HepG2 (cell line): Measurements from ENCODE around the gene RNF8. TPM values are rescaled to one million over a fixed set of nuclear protein-coding genes. Genes with fewer than 3 reads are reported as not detected.

Experiments
- BRF2 ChIP-seq: sonication (generic); formaldehyde crosslinking; IDR thresholded peaks from 2 replicates; pipeline ENCODE4 v1.8.1; 2022; ENCODE audit warnings: mild to moderate bottlenecking, missing genetic modification reagents
- GLMP ChIP-seq: sonication (generic); formaldehyde crosslinking; IDR thresholded peaks from 2 replicates; pipeline ENCODE4 v1.9.0; 2021; ENCODE audit warnings: missing genetic modification reagents, mild to moderate bottlenecking, borderline replicate concordance
- SP4 ChIP-seq: sonication (generic); formaldehyde crosslinking; IDR thresholded peaks from 2 replicates; pipeline ENCODE4 v1.8.1; 2023; ENCODE audit warnings: mild to moderate bottlenecking, missing genetic modification reagents
- ZBTB25 ChIP-seq: IDR thresholded peaks from 2 replicates; pipeline ENCODE4 v1.6.1; 2018; ENCODE audit warnings: missing genetic modification reagents
- ZBTB4 ChIP-seq: sonication (generic); formaldehyde crosslinking; IDR thresholded peaks from 2 replicates; pipeline ENCODE4 v1.4.0; 2020; ENCODE audit warnings: missing genetic modification reagents, mild to moderate bottlenecking, borderline replicate concordance
- polyA plus RNA-seq, 8 experiments: library from polyadenylated mRNA; depleted of rRNA in 3 of 8; stranded (reverse) in 7 of 8; unstranded in 1 of 8; fragments of >200 nt; fragmentation: Illumina TruSeq in 4 of 8; extraction: Trizol in 4 of 8; gene quantifications; 2 replicates each; pipeline versions ENCODE4 v1.2.1 to v1.2.3, GENCODE V29; 2011 to 2016; ENCODE audit warnings: low read depth in 4 of 8, missing spikeins in 1 of 8, mixed read lengths in 1 of 8; ENCODE audit not compliant: insufficient read depth in 1 of 8
- total RNA-seq, 5 experiments: library from RNA; depleted of rRNA; stranded (reverse); fragments of >200 nt; fragmentation: Illumina TruSeq; extraction: Trizol; gene quantifications; 2 replicates each; pipeline ENCODE4 v1.2.3, GENCODE V29; 2016; ENCODE audit warnings: low read depth in 1 of 5

Gene RNF8
- total and polyA plus RNA-seq, 2 of the 13 experiments (the other 11 are each of a cell fraction or from before 2014, with no cell fraction given): 21.8 to 47.6 TPM

- TF ChIP-seq GLMP (CRISPR knock-in tag) (no peak), ZBTB4 (CRISPR knock-in tag) (no peak), BRF2 (CRISPR knock-in tag) (no peak), ZBTB25 (CRISPR knock-in tag) (no peak), SP4 (CRISPR knock-in tag) (no peak)
Observed at GRCh38 chr6:37306624-37307222, 47.1 kb upstream of the RNF8 start (continued).
